ENCODE results near the gene NUP58.

DNA sequence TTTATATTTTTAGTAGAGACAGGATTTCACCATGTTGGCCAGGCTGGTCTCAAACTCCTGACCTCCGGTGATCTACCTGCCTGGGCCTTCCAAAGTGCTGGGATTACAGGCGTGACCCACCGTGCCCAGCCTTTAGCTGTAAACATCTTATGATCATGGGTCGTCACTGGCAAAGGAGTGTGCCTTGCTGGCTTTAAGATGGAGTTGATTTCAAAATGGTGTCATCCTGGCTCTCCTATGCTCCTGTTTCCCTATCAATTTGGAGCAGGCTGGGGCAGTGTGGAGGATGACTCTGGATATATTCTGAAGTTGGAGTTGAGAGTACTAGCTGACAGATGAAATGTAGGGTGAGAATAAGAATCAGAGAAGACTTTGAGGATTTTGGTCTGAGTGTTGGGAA is 51.9 kb downstream of the NUP58 start:
- TF ChIP-seq, protein P1, sequence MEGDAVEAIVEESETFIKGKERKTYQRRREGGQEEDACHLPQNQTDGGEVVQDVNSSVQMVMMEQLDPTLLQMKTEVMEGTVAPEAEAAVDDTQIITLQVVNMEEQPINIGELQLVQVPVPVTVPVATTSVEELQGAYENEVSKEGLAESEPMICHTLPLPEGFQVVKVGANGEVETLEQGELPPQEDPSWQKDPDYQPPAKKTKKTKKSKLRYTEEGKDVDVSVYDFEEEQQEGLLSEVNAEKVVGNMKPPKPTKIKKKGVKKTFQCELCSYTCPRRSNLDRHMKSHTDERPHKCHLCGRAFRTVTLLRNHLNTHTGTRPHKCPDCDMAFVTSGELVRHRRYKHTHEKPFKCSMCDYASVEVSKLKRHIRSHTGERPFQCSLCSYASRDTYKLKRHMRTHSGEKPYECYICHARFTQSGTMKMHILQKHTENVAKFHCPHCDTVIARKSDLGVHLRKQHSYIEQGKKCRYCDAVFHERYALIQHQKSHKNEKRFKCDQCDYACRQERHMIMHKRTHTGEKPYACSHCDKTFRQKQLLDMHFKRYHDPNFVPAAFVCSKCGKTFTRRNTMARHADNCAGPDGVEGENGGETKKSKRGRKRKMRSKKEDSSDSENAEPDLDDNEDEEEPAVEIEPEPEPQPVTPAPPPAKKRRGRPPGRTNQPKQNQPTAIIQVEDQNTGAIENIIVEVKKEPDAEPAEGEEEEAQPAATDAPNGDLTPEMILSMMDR (conservative IDR thresholded peaks at IDR 0.05; ENCODE audit: low read depth, low read length) = no peak
- no peak for TF ChIP-seq EZH2 (IDR thresholded peaks at IDR 0.05; ENCODE audit: borderline replicate concordance, low read depth, low read length, poor library complexity, severe bottlenecking)
